ENCODE results near the gene NR2F2.
"Not testable (repeated sequence)": the region's sequence is repeated elsewhere in the genome, so short reads cannot be mapped to it uniquely, and the experiment has no call there.

Gene NR2F2

DNA sequence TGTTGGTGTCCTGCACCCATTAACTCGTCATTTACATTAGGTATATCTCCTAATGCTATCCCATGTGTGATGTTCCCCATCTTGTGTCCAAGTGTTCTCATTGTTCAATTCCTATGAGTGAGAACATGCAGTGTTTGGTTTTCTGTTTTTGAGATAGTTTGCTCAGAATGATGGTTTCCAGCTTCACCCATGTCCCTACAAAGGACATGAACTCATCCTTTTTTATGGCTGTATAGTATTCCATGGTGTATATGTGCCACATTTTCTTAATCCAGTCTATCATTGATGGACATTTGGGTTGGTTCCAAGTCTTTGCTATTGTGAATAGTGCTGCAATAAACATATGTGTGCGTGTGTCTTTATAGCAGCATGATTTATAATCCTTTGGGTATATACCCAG lies 49.1 kb downstream of the NR2F2 start:
- H3K27ac ChIP-seq (replicated peaks; ENCODE audit: low read length); H3K4me2 ChIP-seq (ENCODE audit: insufficient read depth, low read length, poor library complexity, severe bottlenecking); H2AFZ ChIP-seq (ENCODE audit: low read length); H3K4me1 ChIP-seq (ENCODE audit: control insufficient read depth in 2 of 2, insufficient read depth in 1 of 2, low read depth in 1 of 2, low read length in 2 of 2); H2BK12ac ChIP-seq (ENCODE audit: low read length); H3K14ac ChIP-seq (ENCODE audit: low read length); H2BK5ac ChIP-seq (ENCODE audit: low read length); H3K4me3 ChIP-seq (ENCODE audit: low read length in 2 of 2); H3K23ac ChIP-seq (ENCODE audit: low read depth, low read length, poor library complexity); H2AK5ac ChIP-seq (ENCODE audit: low read depth, low read length); DNase-seq (ENCODE audit: low spot score); H3K4ac ChIP-seq (ENCODE audit: low read length); H2BK15ac ChIP-seq (ENCODE audit: low read length); H3K27me3 ChIP-seq (ENCODE audit: control insufficient read depth in 3 of 3, insufficient read depth in 3 of 3, low read depth in 1 of 3, low read length in 3 of 3); H3K9ac ChIP-seq (ENCODE audit: low read depth, low read length, poor library complexity); H4K8ac ChIP-seq (ENCODE audit: low read depth, low read length); H4K91ac ChIP-seq (ENCODE audit: low read depth, low read length, poor library complexity); H3K9me3 ChIP-seq (replicated peaks in 1 of 2; ENCODE audit: control insufficient read depth in 2 of 2, insufficient read depth in 1 of 2, low read depth in 1 of 2, low read length in 2 of 2); H3K79me1 ChIP-seq (ENCODE audit: low read depth, low read length); H2BK120ac ChIP-seq (ENCODE audit: low read depth, low read length); H3K36me3 ChIP-seq (replicated peaks in 1 of 2; ENCODE audit: control insufficient read depth in 2 of 2, insufficient read depth in 2 of 2, low read length in 2 of 2); H3K18ac ChIP-seq (ENCODE audit: low read length): not testable (repeated sequence)
- no CpG with 5 or more reads among the region's 2 CpGs for WGBS, 2 donors (ENCODE audit: extremely low coverage in 2 of 2, insufficient read length in 2 of 2, insufficient replicate concordance in 1 of 2)

- Histone ChIP-seq H3K4me3 (ENCODE audit: low read length in 2 of 2) (no peak overlapping the region), H3K36me3 (replicated peaks in 1 of 2; ENCODE audit: control insufficient read depth in 2 of 2, insufficient read depth in 2 of 2, low read length in 2 of 2) (no peaks in the 10 kb centered on the region)
These were observed 51.0 kb downstream of the NR2F2 start for GRCh38 chr15:96381463-96381862.

GRCh38 chr15:96385195-96385594 lies 54.7 kb downstream of the NR2F2 start:
- WGBS, 2 donors (ENCODE audit: extremely low coverage in 2 of 2, insufficient read length in 2 of 2, insufficient replicate concordance in 1 of 2), result no CpG with 5 or more reads among the region's 1 CpG
- Histone ChIP-seq H3K14ac (ENCODE audit: low read length) (no peak overlapping the region), H3K27me3 (ENCODE audit: control insufficient read depth in 3 of 3, insufficient read depth in 3 of 3, low read depth in 1 of 3, low read length in 3 of 3) (peaks cover 0 to 7% (median 0%) of the 10 kb centered on the region in 3 experiments), H3K4me2 (ENCODE audit: insufficient read depth, low read length, poor library complexity, severe bottlenecking) (no peak overlapping the region), H3K9ac (ENCODE audit: low read depth, low read length, poor library complexity) (no peak overlapping the region), H4K91ac (ENCODE audit: low read depth, low read length, poor library complexity) (no peak overlapping the region), H4K8ac (ENCODE audit: low read depth, low read length) (no peak overlapping the region), H3K9me3 (replicated peaks in 1 of 2; ENCODE audit: control insufficient read depth in 2 of 2, insufficient read depth in 1 of 2, low read depth in 1 of 2, low read length in 2 of 2) (peaks cover 0 to 2% of the 10 kb centered on the region in 2 donors), H2AK5ac (ENCODE audit: low read depth, low read length) (no peak overlapping the region), H3K4me1 (ENCODE audit: control insufficient read depth in 2 of 2, insufficient read depth in 1 of 2, low read depth in 1 of 2, low read length in 2 of 2) (no peaks in the 10 kb centered on the region), H3K79me1 (ENCODE audit: low read depth, low read length) (no peaks in the 10 kb centered on the region), H3K27ac (replicated peaks; ENCODE audit: low read length) (no peak overlapping the region), H3K36me3 (replicated peaks in 1 of 2; ENCODE audit: control insufficient read depth in 2 of 2, insufficient read depth in 2 of 2, low read length in 2 of 2) (no peaks in the 10 kb centered on the region), H3K23ac (ENCODE audit: low read depth, low read length, poor library complexity) (no peak overlapping the region), H3K4ac (ENCODE audit: low read length) (no peak overlapping the region), H2BK15ac (ENCODE audit: low read length) (no peak overlapping the region), H2AFZ (ENCODE audit: low read length) (no peak overlapping the region), H3K18ac (ENCODE audit: low read length) (no peak overlapping the region), H2BK120ac (ENCODE audit: low read depth, low read length) (no peak overlapping the region), H2BK5ac (ENCODE audit: low read length) (no peak overlapping the region), H3K4me3 (ENCODE audit: low read length in 2 of 2) (no peak overlapping the region), H2BK12ac (ENCODE audit: low read length) (no peak overlapping the region)
- no peak for DNase-seq (ENCODE audit: low spot score)

More at GRCh38 chr15:96381463-96381862, 51.0 kb downstream of the NR2F2 start:
- H3K4ac ChIP-seq (ENCODE audit: low read length), result no peak overlapping the region
- H2BK15ac ChIP-seq (ENCODE audit: low read length), result no peak overlapping the region
- H4K91ac ChIP-seq (ENCODE audit: low read depth, low read length, poor library complexity), result no peak overlapping the region
- no peak overlapping the region for H2AFZ ChIP-seq (ENCODE audit: low read length)
- H3K4me2 ChIP-seq (ENCODE audit: insufficient read depth, low read length, poor library complexity, severe bottlenecking), result no peak overlapping the region
- H2BK5ac ChIP-seq (ENCODE audit: low read length), result no peak overlapping the region
- no peak overlapping the region for H2AK5ac ChIP-seq (ENCODE audit: low read depth, low read length)
- H2BK12ac ChIP-seq (ENCODE audit: low read length), result no peak overlapping the region
- no peaks in the 10 kb centered on the region for H3K79me1 ChIP-seq (ENCODE audit: low read depth, low read length)
- DNase-seq (ENCODE audit: low spot score), result no peak
- H3K27me3 ChIP-seq (ENCODE audit: control insufficient read depth in 3 of 3, insufficient read depth in 3 of 3, low read depth in 1 of 3, low read length in 3 of 3), result peaks cover 0 to 7% (median 0%) of the 10 kb centered on the region in 3 experiments
- H3K4me1 ChIP-seq (ENCODE audit: control insufficient read depth in 2 of 2, insufficient read depth in 1 of 2, low read depth in 1 of 2, low read length in 2 of 2), result no peaks in the 10 kb centered on the region
- H3K23ac ChIP-seq (ENCODE audit: low read depth, low read length, poor library complexity), result no peak overlapping the region
- H3K9ac ChIP-seq (ENCODE audit: low read depth, low read length, poor library complexity), result no peak overlapping the region
- H3K27ac ChIP-seq (replicated peaks; ENCODE audit: low read length), result no peak overlapping the region
- no CpG with 5 or more reads among the region's 4 CpGs for WGBS, 2 donors (ENCODE audit: extremely low coverage in 2 of 2, insufficient read length in 2 of 2, insufficient replicate concordance in 1 of 2)
- H3K18ac ChIP-seq (ENCODE audit: low read length), result peak overlapping the region; percentile 68
- no peak overlapping the region for H4K8ac ChIP-seq (ENCODE audit: low read depth, low read length)
- no peak overlapping the region for H3K14ac ChIP-seq (ENCODE audit: low read length)
- H3K9me3 ChIP-seq (replicated peaks in 1 of 2; ENCODE audit: control insufficient read depth in 2 of 2, insufficient read depth in 1 of 2, low read depth in 1 of 2, low read length in 2 of 2), result peaks cover 0 to 2% of the 10 kb centered on the region in 2 donors
- H2BK120ac ChIP-seq (ENCODE audit: low read depth, low read length), result no peak overlapping the region

DNA sequence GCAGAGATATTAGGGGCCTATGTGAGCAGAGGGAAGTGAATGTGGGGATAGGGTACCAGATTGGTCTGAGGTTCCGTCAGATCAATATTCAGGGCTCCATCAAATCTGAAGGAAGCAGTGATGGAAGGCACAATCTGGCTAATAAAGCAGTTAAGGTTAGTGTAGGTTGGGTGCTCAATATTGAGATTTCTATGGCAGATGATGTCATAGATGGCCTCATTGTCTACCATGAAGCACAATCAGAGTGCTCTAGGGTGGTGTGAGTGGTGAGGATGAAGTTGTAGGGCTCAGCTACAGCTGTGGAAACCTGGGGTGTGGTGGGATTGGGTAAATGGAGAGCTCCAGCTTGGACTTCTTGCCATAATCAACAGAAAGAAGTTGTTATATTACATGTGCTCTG lies 58.2 kb downstream of the NR2F2 start:
- no peak overlapping the region for H2AK5ac ChIP-seq (ENCODE audit: low read depth, low read length)
- no peaks in the 10 kb centered on the region for H3K9me3 ChIP-seq (replicated peaks in 1 of 2; ENCODE audit: control insufficient read depth in 2 of 2, insufficient read depth in 1 of 2, low read depth in 1 of 2, low read length in 2 of 2)
- H3K27ac ChIP-seq (replicated peaks; ENCODE audit: low read length), result no peak overlapping the region
- no peaks in the 10 kb centered on the region for H3K36me3 ChIP-seq (replicated peaks in 1 of 2; ENCODE audit: control insufficient read depth in 2 of 2, insufficient read depth in 2 of 2, low read length in 2 of 2)
- DNase-seq (ENCODE audit: low spot score), result no peak
- no peak overlapping the region for H2AFZ ChIP-seq (ENCODE audit: low read length)
- no peak overlapping the region for H2BK12ac ChIP-seq (ENCODE audit: low read length)
- no peak overlapping the region for H4K8ac ChIP-seq (ENCODE audit: low read depth, low read length)
- no peak overlapping the region for H2BK5ac ChIP-seq (ENCODE audit: low read length)
- H3K27me3 ChIP-seq (ENCODE audit: control insufficient read depth in 3 of 3, insufficient read depth in 3 of 3, low read depth in 1 of 3, low read length in 3 of 3), result peaks cover 0 to 4% (median 0%) of the 10 kb centered on the region in 3 experiments
- no CpG with 5 or more reads among the region's 1 CpG for WGBS, 2 donors (ENCODE audit: extremely low coverage in 2 of 2, insufficient read length in 2 of 2, insufficient replicate concordance in 1 of 2)
- no peak overlapping the region for H2BK120ac ChIP-seq (ENCODE audit: low read depth, low read length)
- H4K91ac ChIP-seq (ENCODE audit: low read depth, low read length, poor library complexity), result no peak overlapping the region
- no peak overlapping the region for H3K9ac ChIP-seq (ENCODE audit: low read depth, low read length, poor library complexity)
- H3K23ac ChIP-seq (ENCODE audit: low read depth, low read length, poor library complexity), result no peak overlapping the region
- H3K4ac ChIP-seq (ENCODE audit: low read length), result no peak overlapping the region
- H3K4me1 ChIP-seq (ENCODE audit: control insufficient read depth in 2 of 2, insufficient read depth in 1 of 2, low read depth in 1 of 2, low read length in 2 of 2), result peaks cover 2 to 12% of the 10 kb centered on the region in 2 donors
- H3K4me2 ChIP-seq (ENCODE audit: insufficient read depth, low read length, poor library complexity, severe bottlenecking), result no peak overlapping the region
- no peak overlapping the region for H3K4me3 ChIP-seq (ENCODE audit: low read length in 2 of 2)
- H3K79me1 ChIP-seq (ENCODE audit: low read depth, low read length), result no peaks in the 10 kb centered on the region
- no peak overlapping the region for H3K18ac ChIP-seq (ENCODE audit: low read length)
- H2BK15ac ChIP-seq (ENCODE audit: low read length), result no peak overlapping the region
- H3K14ac ChIP-seq (ENCODE audit: low read length), result no peak overlapping the region
